Subcutaneous abdominal adipose tissue (tissue), 5 donors: Measurements from ENCODE around the gene MROH8.
"Not testable (repeated sequence)": the region's sequence is repeated elsewhere in the genome, so short reads cannot be mapped to it uniquely, and the experiment has no call there.

ENCODE experiments used
- H3K27ac ChIP-seq: one replicate; pipeline ENCODE4 v1.7.0; 2013; ENCODE audit warnings: low read depth, mild to moderate bottlenecking, inconsistent platforms, low read length, moderate library complexity
- H3K27me3 ChIP-seq, 5 donors: one replicate each; pipeline ENCODE4 v1.7.0; 2013; ENCODE audit warnings: low read length in 5 of 5, inconsistent platforms in 1 of 5; ENCODE audit not compliant: control insufficient read depth in 5 of 5, insufficient read depth in 4 of 5
- H3K36me3 ChIP-seq, 5 donors: one replicate each; pipeline ENCODE4 v1.7.0; 2013; ENCODE audit warnings: low read length in 5 of 5; ENCODE audit not compliant: control insufficient read depth in 5 of 5, insufficient read depth in 5 of 5
- H3K4me1 ChIP-seq, 5 donors: one replicate each; pipeline ENCODE4 v1.7.0; 2013; ENCODE audit warnings: low read length in 5 of 5, mild to moderate bottlenecking in 3 of 5, moderate library complexity in 1 of 5; ENCODE audit not compliant: control insufficient read depth in 5 of 5, insufficient read depth in 5 of 5
- H3K4me3 ChIP-seq, 5 donors: one replicate each; pipeline ENCODE4 v1.7.0; 2013; ENCODE audit warnings: low read length in 5 of 5, low read depth in 1 of 5
- H3K9ac ChIP-seq, 5 donors: one replicate each; pipeline ENCODE4 v1.7.0; 2013; ENCODE audit warnings: low read length in 5 of 5, mild to moderate bottlenecking in 4 of 5, moderate library complexity in 3 of 5
- H3K9me3 ChIP-seq, 5 donors: one replicate each; pipeline ENCODE4 v1.7.0; 2013; ENCODE audit warnings: low read length in 5 of 5; ENCODE audit not compliant: control insufficient read depth in 5 of 5
- donor health status: healthy.
- donor health status: healthy.
- donor health status: healthy.
- donor health status: healthy.
- donor health status: healthy.

MROH8 gene

DNA sequence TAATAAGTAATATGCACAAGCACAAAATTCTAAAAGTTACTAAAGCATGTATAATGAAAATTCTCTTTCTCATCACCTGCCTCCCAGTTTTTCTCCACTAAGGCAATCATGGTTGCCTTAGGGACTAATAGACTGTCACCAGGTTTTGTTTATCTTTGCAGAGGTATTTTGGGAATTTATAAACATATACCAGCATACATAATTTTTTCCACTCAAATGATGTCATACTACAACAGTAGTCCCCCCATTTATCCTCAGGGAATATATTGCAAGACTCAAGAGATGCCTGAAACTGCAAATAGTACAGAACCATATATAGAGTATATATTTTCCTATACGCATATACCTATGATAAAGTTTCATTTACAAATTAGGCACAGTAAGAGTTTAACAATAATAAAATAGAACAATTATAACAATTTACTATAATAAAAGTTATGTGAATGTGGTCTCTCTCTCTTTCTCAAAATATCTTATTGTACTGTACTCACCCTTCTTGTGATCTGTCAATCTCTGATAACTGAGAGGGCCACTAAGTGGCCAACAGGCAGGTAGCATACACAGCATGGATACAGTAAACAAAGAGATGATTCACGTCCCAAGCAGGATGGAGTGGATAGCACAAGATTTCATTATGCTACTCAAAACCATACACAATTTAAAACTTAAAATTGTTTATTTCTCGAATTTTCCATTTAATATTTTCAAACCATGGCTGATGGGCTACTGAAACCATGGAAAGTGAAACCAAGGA lies 103.2 kb downstream of the MROH8 start:
- Histone ChIP-seq H3K9me3 (peaks cover 0 to 3% (median 0%) of the 10 kb centered on the region in 5 donors), H3K4me1 (no peaks in the 10 kb centered on the region), H3K27ac (no peak overlapping the region), H3K9ac (no peak overlapping the region), H3K27me3 (no peaks in the 10 kb centered on the region), H3K36me3 (no peaks in the 10 kb centered on the region), H3K4me3 (no peak overlapping the region)

DNA sequence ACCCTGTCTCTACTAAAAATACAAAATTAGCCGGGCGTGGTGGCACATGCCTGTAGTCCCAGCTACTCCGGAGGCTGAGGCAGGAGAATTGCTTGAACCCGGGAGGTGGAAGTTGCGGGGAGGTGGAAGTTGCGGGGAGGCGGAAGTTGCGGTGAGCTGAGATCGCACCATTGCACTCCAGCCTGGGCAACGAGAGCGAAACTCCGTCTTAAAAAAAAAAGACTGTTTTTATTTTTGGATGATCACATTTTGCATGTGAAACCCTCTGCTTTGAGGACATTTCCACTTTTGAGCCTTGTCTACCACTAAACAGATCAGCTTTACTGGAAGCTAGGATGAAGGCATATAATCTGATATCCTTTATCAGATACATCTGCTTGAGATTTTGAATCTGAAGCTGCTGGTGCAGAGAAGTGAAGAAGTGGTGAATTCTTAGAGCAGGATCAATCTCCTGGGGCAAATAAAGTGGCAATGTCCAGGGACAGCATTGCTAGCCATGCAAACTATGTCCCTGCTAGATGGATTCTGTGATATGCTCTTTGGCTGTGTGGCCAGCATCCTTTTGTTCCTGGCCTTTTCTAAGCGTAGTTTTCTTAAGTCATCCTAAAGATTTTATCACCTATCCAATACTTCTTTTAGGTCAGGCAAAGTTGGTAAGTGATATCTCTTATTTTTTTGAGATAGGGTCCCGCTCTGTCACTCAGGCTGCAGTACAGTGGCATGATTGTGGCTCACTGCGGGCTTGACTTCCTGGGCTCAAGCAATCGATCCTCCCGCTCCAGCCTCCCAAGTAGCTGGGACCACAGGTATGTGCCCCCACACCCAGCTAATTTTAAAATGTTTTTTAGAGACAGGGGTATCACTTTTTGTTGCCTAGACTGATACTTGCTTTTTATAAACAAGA lies 106.8 kb downstream of the MROH8 start:
- Histone ChIP-seq H3K9ac (no peak overlapping the region), H3K27ac (no peak overlapping the region), H3K27me3 (no peaks in the 10 kb centered on the region), H3K4me1 (no peaks in the 10 kb centered on the region), H3K36me3 (no peaks in the 10 kb centered on the region), H3K4me3 (no peak overlapping the region), H3K9me3 (peaks cover 0 to 3% (median 0%) of the 10 kb centered on the region in 5 donors)

- Histone ChIP-seq H3K36me3 (peaks cover 1 to 4% (median 2%) of the 10 kb centered on the region in 5 donors), H3K27ac (no peak overlapping the region), H3K4me3 (no peak overlapping the region), H3K9me3 (peaks cover 0 to 3% (median 0%) of the 10 kb centered on the region in 5 donors), H3K4me1 (no peaks in the 10 kb centered on the region), H3K27me3 (no peaks in the 10 kb centered on the region), H3K9ac (no peak overlapping the region)
Measured at GRCh38 chr20:37071481-37071911, 107.9 kb downstream of the MROH8 start.

DNA sequence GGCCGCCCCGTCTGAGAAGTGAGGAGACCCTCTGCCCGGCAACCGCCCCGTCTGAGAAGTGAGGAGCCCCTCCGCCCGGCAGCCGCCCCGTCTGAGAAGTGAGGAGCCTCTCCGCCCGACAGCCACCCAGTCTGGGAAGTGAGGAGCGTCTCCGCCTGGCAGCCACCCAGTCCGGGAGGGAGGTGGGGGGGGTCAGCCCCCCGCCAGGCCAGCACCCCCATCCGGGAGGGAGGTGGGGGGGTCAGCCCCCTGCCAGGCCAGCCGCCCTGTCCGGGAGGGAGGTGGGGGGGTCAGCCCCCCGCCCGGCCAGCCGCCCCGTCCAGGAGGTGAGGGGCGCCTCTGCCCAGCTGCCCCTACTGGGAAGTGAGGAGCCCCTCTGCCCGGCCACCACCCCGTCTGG lies 109.8 kb downstream of the MROH8 start:
- not testable (repeated sequence) for H3K9me3 ChIP-seq, H3K9ac ChIP-seq, H3K27me3 ChIP-seq, H3K4me3 ChIP-seq, H3K27ac ChIP-seq, H3K4me1 ChIP-seq
- H3K36me3 ChIP-seq: peaks cover 8 to 13% (median 10%) of the 10 kb centered on the region in 5 donors

DNA sequence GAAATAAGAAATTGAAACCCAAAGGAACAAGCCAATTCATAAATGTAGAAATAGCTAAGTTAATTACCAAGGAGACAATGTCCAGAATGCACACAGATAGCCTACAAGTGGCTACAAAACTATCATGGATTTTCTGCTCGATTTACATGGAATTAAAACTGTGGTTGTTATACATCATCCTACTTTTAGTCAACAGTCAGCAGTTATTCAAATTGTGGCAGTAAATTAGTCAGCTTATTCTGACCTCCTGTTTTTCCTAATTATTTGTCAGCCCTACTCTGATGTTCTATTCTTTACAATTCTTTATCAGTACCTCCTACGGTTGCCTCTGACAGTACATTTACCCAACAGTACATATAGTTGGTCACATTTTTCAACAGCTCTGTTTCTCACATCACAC lies 113.2 kb downstream of the MROH8 start:
- H3K4me1 ChIP-seq: no peaks in the 10 kb centered on the region
- H3K27me3 ChIP-seq: no peaks in the 10 kb centered on the region
- H3K4me3 ChIP-seq: no peak overlapping the region
- H3K9me3 ChIP-seq: no peaks in the 10 kb centered on the region
- no peak overlapping the region for H3K9ac ChIP-seq
- no peak overlapping the region for H3K27ac ChIP-seq
- peaks cover 8 to 19% (median 13%) of the 10 kb centered on the region in 5 donors for H3K36me3 ChIP-seq

DNA sequence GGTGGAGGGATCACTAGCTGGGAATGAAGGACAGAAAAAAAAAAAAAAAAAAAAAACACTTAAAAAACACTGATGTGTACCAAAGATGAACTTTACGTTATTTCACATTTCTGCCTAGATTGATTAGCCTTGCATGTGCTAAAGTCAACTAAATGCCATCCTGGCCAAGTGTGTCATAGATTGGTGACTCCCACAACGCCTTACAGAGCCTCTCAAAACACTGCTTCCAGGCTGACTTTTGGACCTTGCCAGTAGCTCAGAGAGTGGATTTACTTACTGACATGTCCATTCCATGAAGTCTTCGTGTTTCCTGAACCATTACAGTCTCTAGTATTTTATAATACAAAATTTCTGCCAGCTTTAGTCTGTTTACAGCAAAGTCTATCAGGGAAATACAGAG lies 124.1 kb downstream of the MROH8 start:
- H3K4me1 ChIP-seq: peaks cover 0 to 8% (median 3%) of the 10 kb centered on the region in 5 donors
- H3K9ac ChIP-seq: no peak overlapping the region
- H3K9me3 ChIP-seq: no peaks in the 10 kb centered on the region
- no peak overlapping the region for H3K27ac ChIP-seq
- no peaks in the 10 kb centered on the region for H3K27me3 ChIP-seq
- peaks cover 0 to 21% (median 8%) of the 10 kb centered on the region in 5 donors for H3K36me3 ChIP-seq
- H3K4me3 ChIP-seq: no peak overlapping the region

- Histone ChIP-seq H3K4me3 (no peak overlapping the region), H3K9ac (no peak overlapping the region), H3K27me3 (no peaks in the 10 kb centered on the region), H3K36me3 (peaks cover 0 to 18% (median 7%) of the 10 kb centered on the region in 5 donors), H3K9me3 (no peaks in the 10 kb centered on the region), H3K4me1 (peaks cover 0 to 8% (median 3%) of the 10 kb centered on the region in 5 donors), H3K27ac (no peak overlapping the region)
Measured at GRCh38 chr20:37053230-37053950, 126.0 kb downstream of the MROH8 start.
